ENCODE data around the gene RBM10.

Gene RBM10

DNA sequence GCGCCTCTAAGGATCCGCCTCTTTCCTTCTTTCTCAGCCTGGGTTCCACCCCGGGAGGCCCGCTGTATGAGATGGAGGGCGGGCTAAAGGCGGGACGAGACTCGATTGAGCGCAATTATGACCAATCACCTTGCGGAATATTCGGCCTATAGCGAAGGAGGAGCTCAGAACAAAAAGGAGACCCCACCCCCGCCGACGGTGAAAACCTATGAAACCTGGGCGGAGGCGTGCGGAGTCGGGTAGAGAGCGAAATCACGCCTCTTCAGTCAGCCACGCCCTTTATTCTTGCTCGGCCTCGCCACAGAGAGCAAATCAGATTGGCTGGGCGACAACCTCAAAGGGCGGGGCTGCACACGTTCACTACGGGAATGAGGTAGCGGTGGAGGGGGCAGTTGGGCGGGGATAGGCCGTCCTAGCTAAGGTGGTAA, 72.8 kb downstream of the RBM10 start:
- TF ChIP-seq, protein P1, sequence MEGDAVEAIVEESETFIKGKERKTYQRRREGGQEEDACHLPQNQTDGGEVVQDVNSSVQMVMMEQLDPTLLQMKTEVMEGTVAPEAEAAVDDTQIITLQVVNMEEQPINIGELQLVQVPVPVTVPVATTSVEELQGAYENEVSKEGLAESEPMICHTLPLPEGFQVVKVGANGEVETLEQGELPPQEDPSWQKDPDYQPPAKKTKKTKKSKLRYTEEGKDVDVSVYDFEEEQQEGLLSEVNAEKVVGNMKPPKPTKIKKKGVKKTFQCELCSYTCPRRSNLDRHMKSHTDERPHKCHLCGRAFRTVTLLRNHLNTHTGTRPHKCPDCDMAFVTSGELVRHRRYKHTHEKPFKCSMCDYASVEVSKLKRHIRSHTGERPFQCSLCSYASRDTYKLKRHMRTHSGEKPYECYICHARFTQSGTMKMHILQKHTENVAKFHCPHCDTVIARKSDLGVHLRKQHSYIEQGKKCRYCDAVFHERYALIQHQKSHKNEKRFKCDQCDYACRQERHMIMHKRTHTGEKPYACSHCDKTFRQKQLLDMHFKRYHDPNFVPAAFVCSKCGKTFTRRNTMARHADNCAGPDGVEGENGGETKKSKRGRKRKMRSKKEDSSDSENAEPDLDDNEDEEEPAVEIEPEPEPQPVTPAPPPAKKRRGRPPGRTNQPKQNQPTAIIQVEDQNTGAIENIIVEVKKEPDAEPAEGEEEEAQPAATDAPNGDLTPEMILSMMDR (IDR thresholded peaks at IDR 0.05; ENCODE audit: insufficient read depth, low read length, poor library complexity, severe bottlenecking): no peak
- no peak for TF ChIP-seq EZH2phosphoT487 (conservative IDR thresholded peaks at IDR 0.05; ENCODE audit: low read length)
- Histone ChIP-seq H3K27me3 (ENCODE audit: low read length) (no peaks in the 10 kb centered on the region), H3K4me2 (ENCODE audit: low read depth, low read length, poor library complexity, severe bottlenecking) (peak overlapping the region; percentile 48), H3K27ac (ENCODE audit: low read depth, low read length) (peak overlapping the region; percentile 87), H3K79me2 (ENCODE audit: insufficient read depth, low read length) (peaks cover 38% of the 10 kb centered on the region), H3F3A (ENCODE audit: insufficient read depth) (peaks cover 15% of the 10 kb centered on the region), H3K9ac (ENCODE audit: low read length) (peak overlapping the region; percentile 97), H3K9me2 (replicated peaks; ENCODE audit: insufficient read depth, low read length) (no peaks in the 10 kb centered on the region), H4K20me1 (ENCODE audit: low read depth, low read length) (peaks cover 5% of the 10 kb centered on the region; the same call in 1 of the 2 replicates), H3K36me3 (ENCODE audit: low read length) (no peaks in the 10 kb centered on the region), H3K9me3 (ENCODE audit: insufficient read depth, low read length) (no peaks in the 10 kb centered on the region), H2AFZ (ENCODE audit: low read depth, low read length, severe bottlenecking) (peak overlapping the region; percentile 46), H3K4me3 (ENCODE audit: insufficient read depth, low read length, poor library complexity, severe bottlenecking) (peak overlapping the region; percentile 69)

DNA sequence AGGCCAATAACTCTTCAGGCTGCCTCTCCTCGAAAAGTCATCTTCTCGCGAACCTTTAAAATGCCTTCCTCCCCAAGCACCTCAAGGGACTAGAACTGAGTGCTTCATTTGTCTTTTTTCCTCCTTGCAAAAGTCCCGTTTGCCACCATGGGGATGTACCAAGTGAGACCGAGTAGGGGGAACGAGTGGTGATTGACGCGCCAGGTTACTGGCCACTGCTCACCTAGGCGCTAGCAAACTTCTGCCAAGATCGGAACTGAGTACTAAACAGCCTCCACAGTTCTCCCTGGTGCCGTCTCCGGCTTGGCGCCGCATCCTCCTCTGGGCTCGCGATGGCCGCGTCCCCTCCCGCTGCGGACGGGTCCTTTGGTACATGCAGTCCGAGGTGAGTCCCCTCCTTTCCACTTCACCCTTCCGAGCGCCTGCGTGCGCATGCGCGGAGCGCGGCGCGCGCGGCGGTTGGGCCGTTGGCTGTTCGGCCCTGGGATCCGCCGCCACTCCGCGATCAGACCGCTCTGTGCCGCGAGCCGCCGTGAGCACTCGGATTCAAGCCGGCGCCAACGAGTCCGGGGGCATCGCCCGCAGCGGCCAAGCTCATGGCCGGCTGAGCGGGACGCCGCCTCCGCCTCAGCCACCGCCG, 73.4 kb downstream of the RBM10 start, which contains the start of gene CDK16:
Gene CDK16 (plus strand): TSS at position 402 of the 640 bp plus-strand sequence. CDS start 4,877 bp downstream, outside the sequence.
- H3F3A ChIP-seq (ENCODE audit: insufficient read depth): peaks cover 15% of the 10 kb centered on the region
- peak within 1 kb of the TSS; percentile 87 for H3K27ac ChIP-seq (ENCODE audit: low read depth, low read length)
- H4K20me1 ChIP-seq (ENCODE audit: low read depth, low read length): peaks cover 5% of the 10 kb centered on the region; the same call in 1 of the 2 replicates
- H3K9me3 ChIP-seq (ENCODE audit: insufficient read depth, low read length): no peaks in the 10 kb centered on the region
- H3K9ac ChIP-seq (ENCODE audit: low read length): peak within 1 kb of the TSS; percentile 97
- no peak for TF ChIP-seq EZH2phosphoT487 (conservative IDR thresholded peaks at IDR 0.05; ENCODE audit: low read length)
- TF ChIP-seq, protein P1 (IDR thresholded peaks at IDR 0.05; ENCODE audit: insufficient read depth, low read length, poor library complexity, severe bottlenecking): no peak
- no peaks in the 10 kb centered on the region for H3K9me2 ChIP-seq (replicated peaks; ENCODE audit: insufficient read depth, low read length)
- H3K4me2 ChIP-seq (ENCODE audit: low read depth, low read length, poor library complexity, severe bottlenecking): peak within 1 kb of the TSS; percentile 78
- no peaks in the 10 kb centered on the region for H3K36me3 ChIP-seq (ENCODE audit: low read length)
- no peaks in the 10 kb centered on the region for H3K27me3 ChIP-seq (ENCODE audit: low read length)
- peak within 1 kb of the TSS; percentile 69 for H3K4me3 ChIP-seq (ENCODE audit: insufficient read depth, low read length, poor library complexity, severe bottlenecking)
- peak within 1 kb of the TSS; percentile 46 for H2AFZ ChIP-seq (ENCODE audit: low read depth, low read length, severe bottlenecking)
- H3K79me2 ChIP-seq (ENCODE audit: insufficient read depth, low read length): peaks cover 38% of the 10 kb centered on the region

DNA sequence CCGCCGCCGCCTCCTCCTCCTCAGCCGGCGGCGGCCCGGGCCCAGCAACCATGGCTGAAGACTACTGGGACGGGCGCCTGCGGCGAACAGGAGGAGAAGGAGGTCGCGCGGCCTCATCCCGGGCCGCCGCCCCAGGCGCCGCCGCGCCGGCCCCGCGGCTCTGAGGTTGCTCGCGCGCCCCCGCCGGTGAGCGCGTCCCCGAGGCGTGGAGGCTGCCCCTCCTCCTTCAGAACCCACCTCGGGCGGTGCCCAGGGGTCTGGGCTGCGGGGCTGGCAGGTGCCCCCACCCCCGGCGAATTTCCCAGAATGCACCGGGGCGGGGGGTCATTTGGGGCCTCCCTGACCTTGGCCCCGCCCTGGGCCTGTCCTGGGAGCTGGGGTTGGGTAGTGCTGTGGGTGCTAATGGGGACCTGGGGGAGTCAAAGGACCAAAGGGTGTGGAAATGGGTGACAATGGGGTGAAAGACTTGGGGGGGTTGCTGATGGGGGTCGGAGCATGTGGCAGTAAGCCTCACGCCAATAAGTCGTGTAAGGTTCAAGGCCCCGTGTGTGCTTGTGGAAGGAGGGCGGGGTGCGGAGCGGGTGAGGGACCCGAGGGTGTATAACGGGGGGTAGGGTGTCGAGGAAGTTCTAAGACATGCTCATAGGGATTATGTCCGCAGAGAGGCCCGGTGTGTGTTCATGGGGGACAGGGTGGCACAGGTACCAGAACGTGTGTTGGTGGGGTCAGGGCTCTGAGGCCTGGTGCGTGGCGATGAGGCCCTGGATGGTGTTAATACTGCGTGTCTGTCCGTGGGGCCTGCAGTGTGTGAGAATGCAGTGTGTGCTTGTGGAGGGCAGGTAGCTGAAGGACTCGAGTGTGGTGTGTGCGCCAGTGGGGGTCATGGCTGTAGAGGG, 74.1 kb downstream of the RBM10 start:
- H3K9me2 ChIP-seq (replicated peaks; ENCODE audit: insufficient read depth, low read length): no peaks in the 10 kb centered on the region
- peak overlapping the region; percentile 97 for H3K9ac ChIP-seq (ENCODE audit: low read length)
- H2AFZ ChIP-seq (ENCODE audit: low read depth, low read length, severe bottlenecking): no peak overlapping the region
- H3K4me2 ChIP-seq (ENCODE audit: low read depth, low read length, poor library complexity, severe bottlenecking): peak overlapping the region; percentile 78
- peak overlapping the region; percentile 69 for H3K4me3 ChIP-seq (ENCODE audit: insufficient read depth, low read length, poor library complexity, severe bottlenecking)
- H3K36me3 ChIP-seq (ENCODE audit: low read length): no peaks in the 10 kb centered on the region
- H3K9me3 ChIP-seq (ENCODE audit: insufficient read depth, low read length): no peaks in the 10 kb centered on the region
- H3K79me2 ChIP-seq (ENCODE audit: insufficient read depth, low read length): peaks cover 38% of the 10 kb centered on the region
- H3F3A ChIP-seq (ENCODE audit: insufficient read depth): peaks cover 15% of the 10 kb centered on the region
- H3K27ac ChIP-seq (ENCODE audit: low read depth, low read length): peak overlapping the region; percentile 87
- peaks cover 5% of the 10 kb centered on the region; the same call in 1 of the 2 replicates for H4K20me1 ChIP-seq (ENCODE audit: low read depth, low read length)
- H3K27me3 ChIP-seq (ENCODE audit: low read length): no peaks in the 10 kb centered on the region
- TF ChIP-seq EZH2phosphoT487 (conservative IDR thresholded peaks at IDR 0.05; ENCODE audit: low read length): no peak
- TF ChIP-seq, protein P1 (IDR thresholded peaks at IDR 0.05; ENCODE audit: insufficient read depth, low read length, poor library complexity, severe bottlenecking): no peak

All from SU-DHL-6 (cell line).